ENCODE measurements around the gene STK40.

Gene STK40

GRCh38 chr1:36372617-36373016 lies 13.1 kb downstream of the STK40 start:
- no peak for DNase-seq (ENCODE audit: low read depth)

- DNase-seq (ENCODE audit: low read depth) = peak; percentile 74
These were observed 16.5 kb downstream of the STK40 start for GRCh38 chr1:36369061-36369861.

GRCh38 chr1:36367798-36368197 lies 17.9 kb downstream of the STK40 start:
- no peak for DNase-seq (ENCODE audit: low read depth)

- no peak for DNase-seq (ENCODE audit: low read depth)
These were observed 18.7 kb downstream of the STK40 start for GRCh38 chr1:36367066-36367465.

DNA sequence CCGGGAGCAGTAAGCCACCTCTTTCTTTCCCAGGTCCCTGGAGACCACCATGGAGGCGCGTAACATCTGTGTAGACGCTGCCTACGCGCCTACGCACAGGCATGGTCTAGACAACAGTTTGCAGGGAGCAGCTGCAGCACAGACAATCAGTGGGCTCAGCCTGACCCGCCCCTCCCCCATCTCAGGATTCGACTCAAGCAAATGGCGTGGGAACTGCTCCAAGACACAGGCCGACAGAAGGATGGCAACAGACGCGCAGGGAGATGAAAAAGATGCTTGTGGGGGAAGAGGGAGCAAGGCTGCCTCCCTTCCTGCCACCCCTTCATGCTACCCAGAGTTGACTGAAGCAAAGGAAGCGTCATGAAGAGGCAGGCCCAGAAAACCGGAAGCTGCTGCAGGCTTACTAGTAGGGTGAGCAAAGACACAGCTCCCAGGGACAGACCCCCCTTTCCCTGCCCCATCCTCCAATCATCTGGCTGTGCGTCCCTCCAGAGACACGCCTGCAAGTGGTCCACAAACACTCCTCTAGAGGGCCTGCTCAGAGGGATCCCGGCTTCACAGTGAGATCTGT lies 19.5 kb downstream of the STK40 start:
- no peak for DNase-seq (ENCODE audit: low read depth)

- DNase-seq (ENCODE audit: low read depth) = no peak
These were observed 20.3 kb downstream of the STK40 start for GRCh38 chr1:36365381-36365780.

DNA sequence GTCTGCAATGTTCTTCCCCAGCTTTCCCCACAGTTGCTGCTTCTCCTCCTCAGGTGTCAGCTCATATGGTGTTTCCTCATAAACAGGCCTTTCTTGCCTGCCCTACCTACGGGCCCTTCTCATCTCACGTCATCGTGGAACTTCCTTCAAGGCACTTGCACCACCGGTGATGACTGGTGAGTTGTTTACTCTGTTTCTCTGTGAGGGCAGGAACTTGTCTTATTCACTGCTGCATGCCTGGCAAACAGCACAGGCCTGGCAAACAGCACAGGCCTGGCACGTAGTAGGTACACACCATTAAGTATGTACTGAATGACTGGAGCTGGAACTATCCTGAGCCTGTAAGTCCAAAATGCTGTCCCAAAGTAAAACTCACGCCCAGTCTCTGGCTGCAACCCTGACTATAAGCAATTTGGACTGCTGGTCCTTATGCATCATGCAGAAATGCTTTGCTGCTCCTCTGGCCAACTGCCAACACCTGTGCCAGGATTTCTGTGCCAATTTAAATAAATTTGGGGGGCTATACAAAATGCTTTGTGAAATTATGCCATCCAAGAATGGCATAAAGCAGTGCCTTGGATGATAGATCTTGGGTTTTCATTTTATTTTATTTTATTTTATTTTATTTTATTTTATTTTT lies 25.7 kb downstream of the STK40 start:
- DNase-seq (ENCODE audit: low read depth) = no peak

GRCh38 chr1:36359383-36359782 lies 26.3 kb downstream of the STK40 start:
- DNase-seq (ENCODE audit: low read depth) = no peak

DNA sequence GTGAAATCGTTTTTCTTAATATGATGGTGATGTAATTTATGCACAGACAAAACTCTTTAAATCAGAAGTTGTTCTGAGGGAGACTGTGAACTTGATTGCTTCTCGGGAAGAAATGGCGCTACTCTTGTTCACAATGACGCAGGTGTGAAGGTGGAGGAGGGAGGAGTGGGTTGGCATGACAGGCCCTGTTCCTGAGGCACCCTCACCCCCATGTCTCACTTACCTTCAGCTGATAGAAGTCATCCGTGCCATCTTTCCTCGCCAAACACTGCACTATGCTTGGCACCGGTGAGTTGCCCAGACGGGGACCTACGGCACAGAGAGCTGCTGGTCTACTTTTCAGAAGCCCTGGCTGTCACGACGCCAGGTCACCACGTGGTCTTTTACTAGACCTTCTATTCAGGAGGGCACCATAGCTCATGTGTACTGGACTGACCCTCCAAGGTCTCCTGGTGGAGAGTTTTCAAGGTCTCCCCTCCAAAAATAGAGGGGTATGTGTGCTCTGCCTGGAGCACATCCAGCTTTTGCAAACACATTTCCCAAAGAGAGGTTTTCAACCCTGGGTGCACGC lies 27.1 kb downstream of the STK40 start:
- no peak for DNase-seq (ENCODE audit: low read depth)

DNA sequence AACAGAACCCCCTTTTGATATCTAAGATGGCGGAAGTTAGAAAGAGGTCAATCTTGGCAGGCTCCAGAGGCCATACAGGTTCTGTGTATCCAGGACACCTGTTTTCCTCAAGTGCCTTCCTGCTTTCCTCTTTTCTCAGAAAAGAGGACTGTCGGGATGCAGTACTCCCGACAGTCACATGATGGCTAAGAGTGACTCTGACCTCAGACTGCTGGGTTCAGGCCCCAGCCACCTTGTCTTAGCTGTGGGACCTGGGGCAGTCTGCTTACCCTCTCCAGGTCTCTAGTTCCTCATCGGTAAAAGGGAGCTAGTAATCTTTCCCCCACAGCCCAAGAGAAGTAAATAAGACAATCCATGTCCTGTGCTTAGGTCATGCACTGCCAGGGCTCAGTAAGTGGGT lies 29.9 kb downstream of the STK40 start:
- DNase-seq (ENCODE audit: low read depth) = no peak

DNA sequence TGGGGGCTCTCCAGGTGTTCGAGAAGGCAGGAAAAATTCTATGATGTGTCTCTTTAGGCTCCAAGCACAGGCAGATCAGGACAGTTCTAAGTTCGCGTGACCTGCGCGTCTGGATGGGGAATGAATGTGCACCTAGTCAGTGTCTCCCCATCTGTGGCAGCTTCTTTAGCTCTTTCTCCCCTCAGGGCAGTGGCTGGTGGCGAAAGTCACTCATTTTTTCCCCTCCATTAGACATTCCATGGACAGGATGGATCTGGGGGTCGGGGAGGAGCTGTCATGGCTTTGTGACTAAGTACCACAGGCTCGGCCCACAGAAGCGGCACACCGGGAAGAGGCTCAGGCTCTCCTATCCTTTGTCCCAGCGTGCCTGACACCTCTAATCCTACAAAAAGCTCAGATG lies 31.2 kb downstream of the STK40 start:
- no peak for DNase-seq (ENCODE audit: low read depth)

DNA sequence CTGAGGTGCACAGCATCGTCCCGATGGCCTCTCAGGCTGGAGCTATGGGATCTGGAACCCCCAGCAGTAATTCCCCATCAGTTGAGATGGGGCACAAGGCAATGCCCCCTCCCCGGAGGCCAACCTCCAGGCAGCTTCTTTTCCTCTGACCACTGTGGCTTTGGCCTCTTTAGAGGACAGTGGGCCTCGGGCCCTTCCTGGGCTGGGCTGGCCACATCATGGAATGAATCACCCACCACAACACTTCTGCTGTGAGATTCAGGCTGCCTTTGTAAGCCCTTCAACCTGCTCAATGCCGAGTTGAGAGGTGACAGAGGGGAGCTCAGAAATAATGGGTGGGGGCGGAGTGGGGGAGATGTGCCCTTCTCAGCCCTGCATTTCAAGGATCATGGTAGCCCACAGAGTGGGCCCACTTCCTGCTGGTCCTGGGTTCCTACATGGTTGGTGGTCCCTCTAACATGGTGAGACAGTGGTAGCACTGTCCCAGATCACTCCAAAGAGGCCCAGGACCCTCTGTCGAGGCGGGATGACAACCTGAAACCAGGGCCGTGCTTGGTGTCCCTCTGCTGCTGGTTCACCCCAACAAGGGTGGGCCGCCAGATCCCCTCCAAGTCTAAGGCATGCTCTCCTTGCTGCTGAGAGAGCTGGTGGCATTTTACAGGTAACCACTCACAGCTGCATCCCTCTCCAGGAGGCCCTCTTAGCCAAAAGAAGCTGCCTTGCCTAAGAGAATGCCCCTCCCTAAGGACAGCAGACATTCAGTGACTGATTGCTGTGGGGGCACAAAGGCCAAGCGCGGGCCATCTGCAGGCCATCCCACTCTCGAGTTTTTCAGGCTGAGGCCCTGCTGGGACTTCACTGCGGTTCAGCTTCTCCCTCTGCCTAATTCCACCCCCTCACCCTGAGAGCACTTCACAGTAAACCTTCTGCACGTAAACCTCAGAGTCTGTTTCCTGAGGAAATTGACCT lies 32.5 kb downstream of the STK40 start:
- no peak for DNase-seq (ENCODE audit: low read depth)

- DNase-seq (ENCODE audit: low read depth) = no peak
These were observed 33.4 kb downstream of the STK40 start for GRCh38 chr1:36352125-36352909.

GRCh38 chr1:36351227-36351977 lies 34.3 kb downstream of the STK40 start:
- no peak for DNase-seq (ENCODE audit: low read depth)

GRCh38 chr1:36350659-36351226 lies 35.0 kb downstream of the STK40 start:
- no peak for DNase-seq (ENCODE audit: low read depth)

DNA sequence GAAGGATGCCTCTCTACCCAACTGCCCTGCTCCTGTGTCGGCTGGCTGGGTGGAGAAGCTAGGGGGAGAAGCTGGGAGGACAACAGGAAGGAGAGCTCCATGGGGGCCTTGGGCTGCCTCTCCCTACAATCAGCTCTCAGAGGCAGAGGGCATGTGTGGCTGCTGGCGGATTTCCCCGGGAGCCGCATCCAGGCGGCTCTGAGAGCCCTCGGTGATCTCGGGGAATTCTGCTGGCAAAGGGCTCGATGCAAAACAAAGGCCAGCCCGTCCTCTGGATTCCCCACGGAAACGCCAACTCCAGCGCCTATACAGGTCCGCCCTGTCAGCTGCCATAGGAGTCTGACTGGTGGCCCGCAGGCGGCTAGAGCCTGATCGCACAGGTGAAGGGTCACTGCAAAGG lies 35.9 kb downstream of the STK40 start:
- DNase-seq (ENCODE audit: low read depth) = no peak

DNA sequence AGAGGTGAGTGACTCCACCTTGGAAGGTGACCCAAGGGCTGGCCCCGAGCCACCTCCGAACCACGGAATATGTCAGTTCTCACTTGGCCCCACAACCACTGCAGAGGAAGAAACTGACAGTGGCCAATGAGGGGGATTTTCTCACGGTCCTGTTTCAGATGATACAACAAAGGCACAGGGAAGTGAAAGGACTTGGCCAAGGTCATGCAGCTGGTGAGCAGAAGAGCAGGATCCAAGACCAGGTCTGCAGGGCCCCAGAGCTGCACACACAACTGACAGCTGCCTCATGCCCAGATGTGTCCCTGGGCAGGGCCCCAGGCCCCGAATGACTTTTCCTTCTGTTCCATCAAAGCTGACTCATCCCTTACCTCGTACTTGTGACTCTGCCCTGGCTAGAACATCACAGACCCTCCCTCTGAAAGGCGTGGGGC lies 36.5 kb downstream of the STK40 start:
- DNase-seq (ENCODE audit: low read depth) = no peak

GRCh38 chr1:36346741-36347370 lies 38.9 kb downstream of the STK40 start:
- no peak for DNase-seq (ENCODE audit: low read depth)

- no peak for DNase-seq (ENCODE audit: low read depth)
These were observed 40.4 kb downstream of the STK40 start for GRCh38 chr1:36345353-36345752.

GRCh38 chr1:36344395-36344680 lies 41.4 kb downstream of the STK40 start:
- no peak for DNase-seq (ENCODE audit: low read depth)
